ENCODE measurements around the gene CTXND1. TPM values are rescaled to one million over a fixed set of nuclear protein-coding genes. Genes with fewer than 3 reads are reported as not detected.

The CTXND1 gene
- total and polyA plus RNA-seq, 2 experiments from 2014 or later: 0.05 TPM; not detected in 1

DNA sequence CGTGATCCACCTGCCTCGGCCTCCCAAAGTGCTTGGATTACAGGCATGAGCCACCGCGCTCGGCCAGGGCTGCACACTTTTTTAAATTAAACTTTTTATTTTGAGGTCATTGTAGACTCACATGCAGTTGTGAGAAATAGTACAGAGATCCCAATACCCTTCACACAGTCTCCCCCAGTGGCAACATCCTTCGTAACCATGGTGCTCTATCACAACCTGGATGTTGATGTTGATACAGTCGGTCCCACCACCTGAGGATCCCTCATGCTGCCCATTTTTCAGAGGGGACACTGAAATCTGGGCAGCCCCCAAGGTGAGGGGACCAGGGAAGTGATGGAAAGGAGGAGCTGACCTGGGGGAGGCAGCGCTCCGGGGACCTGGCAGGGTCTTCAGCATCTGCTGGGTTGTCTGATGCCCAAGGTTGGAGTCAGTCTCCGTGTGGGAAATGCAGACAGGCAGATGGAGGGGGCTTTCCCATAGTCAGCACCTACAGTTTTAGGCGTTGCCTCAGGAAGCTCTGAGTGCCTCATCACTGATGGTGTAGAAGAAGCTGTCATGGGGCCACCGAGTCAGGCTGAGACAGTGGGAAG lies 82.2 kb downstream of the CTXND1 start:
- Mint-ChIP-seq H3K27me3 (ENCODE audit: insufficient read depth, low read depth, poor library complexity) (peaks cover 1% of the 10 kb centered on the region), H3K4me1 (no peaks in the 10 kb centered on the region; the same call in 2 of the 3 replicates), H3K4me3 (no peak overlapping the region), H3K9me3 (peaks cover 2% of the 10 kb centered on the region; the same call in 1 of the 3 replicates), H3K36me3 (ENCODE audit: low read depth) (peaks cover 32% of the 10 kb centered on the region), H3K27ac (no peak overlapping the region)
- Histone ChIP-seq H3K4me1 (ENCODE audit: insufficient read depth) (no peaks in the 10 kb centered on the region), H2AFZ (no peak overlapping the region), H3K27ac (ENCODE audit: low read depth) (no peak overlapping the region), H3K4me2 (no peak overlapping the region), H3K36me3 (ENCODE audit: insufficient read depth) (no peaks in the 10 kb centered on the region; the same call in 1 of the 2 replicates), H3K27me3 (ENCODE audit: insufficient read depth) (no peaks in the 10 kb centered on the region), H3K4me3 (no peak overlapping the region), H4K20me1 (replicated peaks; ENCODE audit: insufficient read depth) (no peaks in the 10 kb centered on the region; the same call in 1 of the 2 replicates), H3F3A (replicated peaks; ENCODE audit: low read depth) (no peaks in the 10 kb centered on the region), H3K79me2 (replicated peaks; ENCODE audit: insufficient read depth) (no peaks in the 10 kb centered on the region), H3K9me2 (ENCODE audit: insufficient read depth) (no peaks in the 10 kb centered on the region)
- DNase-seq (ENCODE audit: low spot score) (no peak), ATAC-seq (no peak)
- TF ChIP-seq ZNF331 (CRISPR knock-in tag; IDR thresholded peaks at IDR 0.05; ENCODE audit: low read depth): no peak
- TF ChIP-seq, protein P1, sequence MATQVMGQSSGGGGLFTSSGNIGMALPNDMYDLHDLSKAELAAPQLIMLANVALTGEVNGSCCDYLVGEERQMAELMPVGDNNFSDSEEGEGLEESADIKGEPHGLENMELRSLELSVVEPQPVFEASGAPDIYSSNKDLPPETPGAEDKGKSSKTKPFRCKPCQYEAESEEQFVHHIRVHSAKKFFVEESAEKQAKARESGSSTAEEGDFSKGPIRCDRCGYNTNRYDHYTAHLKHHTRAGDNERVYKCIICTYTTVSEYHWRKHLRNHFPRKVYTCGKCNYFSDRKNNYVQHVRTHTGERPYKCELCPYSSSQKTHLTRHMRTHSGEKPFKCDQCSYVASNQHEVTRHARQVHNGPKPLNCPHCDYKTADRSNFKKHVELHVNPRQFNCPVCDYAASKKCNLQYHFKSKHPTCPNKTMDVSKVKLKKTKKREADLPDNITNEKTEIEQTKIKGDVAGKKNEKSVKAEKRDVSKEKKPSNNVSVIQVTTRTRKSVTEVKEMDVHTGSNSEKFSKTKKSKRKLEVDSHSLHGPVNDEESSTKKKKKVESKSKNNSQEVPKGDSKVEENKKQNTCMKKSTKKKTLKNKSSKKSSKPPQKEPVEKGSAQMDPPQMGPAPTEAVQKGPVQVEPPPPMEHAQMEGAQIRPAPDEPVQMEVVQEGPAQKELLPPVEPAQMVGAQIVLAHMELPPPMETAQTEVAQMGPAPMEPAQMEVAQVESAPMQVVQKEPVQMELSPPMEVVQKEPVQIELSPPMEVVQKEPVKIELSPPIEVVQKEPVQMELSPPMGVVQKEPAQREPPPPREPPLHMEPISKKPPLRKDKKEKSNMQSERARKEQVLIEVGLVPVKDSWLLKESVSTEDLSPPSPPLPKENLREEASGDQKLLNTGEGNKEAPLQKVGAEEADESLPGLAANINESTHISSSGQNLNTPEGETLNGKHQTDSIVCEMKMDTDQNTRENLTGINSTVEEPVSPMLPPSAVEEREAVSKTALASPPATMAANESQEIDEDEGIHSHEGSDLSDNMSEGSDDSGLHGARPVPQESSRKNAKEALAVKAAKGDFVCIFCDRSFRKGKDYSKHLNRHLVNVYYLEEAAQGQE (IDR thresholded peaks at IDR 0.05; ENCODE audit: unreplicated experiment): no peak

DNA sequence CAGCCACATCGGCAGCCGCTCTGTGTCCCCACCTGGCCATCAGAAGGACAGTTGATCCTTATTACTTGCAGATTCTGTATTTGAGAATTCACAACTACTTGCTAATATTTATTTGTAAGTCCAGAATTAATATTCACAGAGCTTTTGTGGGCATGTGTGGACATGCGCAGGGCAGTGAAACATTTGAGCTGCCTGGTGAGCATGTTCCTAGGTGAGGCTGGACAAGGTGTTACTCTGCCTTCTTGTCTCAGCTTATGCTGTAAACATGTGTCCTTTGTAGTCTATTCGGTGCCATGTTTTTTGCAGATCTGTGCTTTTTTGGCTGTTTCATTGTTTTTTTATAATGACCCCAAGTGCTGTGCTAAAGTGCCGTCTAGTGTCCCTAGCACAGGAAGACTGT lies 83.6 kb downstream of the CTXND1 start:
- H3K4me1 Mint-ChIP-seq: no peaks in the 10 kb centered on the region
- H3K27ac Mint-ChIP-seq: no peak overlapping the region
- Histone ChIP-seq H3F3A (replicated peaks; ENCODE audit: low read depth) (no peaks in the 10 kb centered on the region), H3K27me3 (ENCODE audit: insufficient read depth) (no peaks in the 10 kb centered on the region), H3K4me3 (no peak overlapping the region), H3K4me1 (ENCODE audit: insufficient read depth) (no peaks in the 10 kb centered on the region), H3K36me3 (ENCODE audit: insufficient read depth) (no peaks in the 10 kb centered on the region; the same call in 1 of the 2 replicates), H3K79me2 (replicated peaks; ENCODE audit: insufficient read depth) (no peaks in the 10 kb centered on the region), H2AFZ (no peak overlapping the region), H4K20me1 (replicated peaks; ENCODE audit: insufficient read depth) (no peaks in the 10 kb centered on the region; the same call in 1 of the 2 replicates), H3K4me2 (no peak overlapping the region), H3K9me2 (ENCODE audit: insufficient read depth) (no peaks in the 10 kb centered on the region), H3K27ac (ENCODE audit: low read depth) (no peak overlapping the region)
- no peak for ATAC-seq
- H3K36me3 Mint-ChIP-seq (ENCODE audit: low read depth): peaks cover 38% of the 10 kb centered on the region
- TF ChIP-seq EZH2 (IDR thresholded peaks at IDR 0.05; ENCODE audit: low read depth, unreplicated experiment) (no peak), CREB1 (CRISPR knock-in tag; IDR thresholded peaks at IDR 0.05; ENCODE audit: low read depth) (no peak), POLR2AphosphoS5 (IDR thresholded peaks at IDR 0.05; ENCODE audit: low read depth) (no peak)
- H3K27me3 Mint-ChIP-seq (ENCODE audit: insufficient read depth, low read depth, poor library complexity): no peaks in the 10 kb centered on the region
- no peak overlapping the region for H3K4me3 Mint-ChIP-seq
- no peak for DNase-seq (ENCODE audit: low spot score)
- H3K9me3 Mint-ChIP-seq: 0 out of 3 replicates have a peak, but pooled peaks cover 2% of the 10 kb centered on the region

DNA sequence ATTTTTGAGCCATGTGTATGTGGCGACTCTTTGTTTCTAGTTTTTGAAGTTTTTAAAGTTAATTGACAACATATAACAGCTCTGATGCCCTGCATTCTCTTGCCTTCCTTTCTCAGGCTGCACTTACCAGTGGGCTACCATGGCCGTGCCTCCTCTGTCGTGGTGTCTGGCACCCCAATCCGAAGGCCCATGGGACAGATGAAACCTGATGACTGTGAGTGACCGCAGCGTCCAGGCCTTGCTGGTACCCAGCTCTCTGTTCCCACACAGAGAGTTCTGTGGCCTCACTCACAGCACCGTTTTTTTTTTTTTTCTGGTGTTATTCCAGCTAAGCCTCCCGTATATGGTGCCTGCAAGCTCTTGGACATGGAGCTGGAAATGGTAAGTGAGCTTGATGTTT lies 84.1 kb downstream of the CTXND1 start:
- Histone ChIP-seq H3K27me3 (ENCODE audit: insufficient read depth) (no peaks in the 10 kb centered on the region), H3K9me2 (ENCODE audit: insufficient read depth) (no peaks in the 10 kb centered on the region), H3K4me3 (no peak overlapping the region), H3K4me1 (ENCODE audit: insufficient read depth) (no peaks in the 10 kb centered on the region), H3F3A (replicated peaks; ENCODE audit: low read depth) (no peaks in the 10 kb centered on the region), H2AFZ (no peak overlapping the region), H3K36me3 (ENCODE audit: insufficient read depth) (no peaks in the 10 kb centered on the region; the same call in 1 of the 2 replicates), H3K27ac (ENCODE audit: low read depth) (no peak overlapping the region), H3K79me2 (replicated peaks; ENCODE audit: insufficient read depth) (no peaks in the 10 kb centered on the region), H3K4me2 (no peak overlapping the region), H4K20me1 (replicated peaks; ENCODE audit: insufficient read depth) (no peaks in the 10 kb centered on the region; the same call in 1 of the 2 replicates)
- ATAC-seq (no peak), DNase-seq (ENCODE audit: low spot score) (no peak)
- no peak overlapping the region for H3K4me3 Mint-ChIP-seq
- no peak overlapping the region for H3K27ac Mint-ChIP-seq
- H3K9me3 Mint-ChIP-seq: 0 out of 3 replicates have a peak, but pooled peaks cover 2% of the 10 kb centered on the region
- peaks cover 38% of the 10 kb centered on the region for H3K36me3 Mint-ChIP-seq (ENCODE audit: low read depth)
- no peaks in the 10 kb centered on the region for H3K4me1 Mint-ChIP-seq
- no peaks in the 10 kb centered on the region for H3K27me3 Mint-ChIP-seq (ENCODE audit: insufficient read depth, low read depth, poor library complexity)
- TF ChIP-seq, protein P2, sequence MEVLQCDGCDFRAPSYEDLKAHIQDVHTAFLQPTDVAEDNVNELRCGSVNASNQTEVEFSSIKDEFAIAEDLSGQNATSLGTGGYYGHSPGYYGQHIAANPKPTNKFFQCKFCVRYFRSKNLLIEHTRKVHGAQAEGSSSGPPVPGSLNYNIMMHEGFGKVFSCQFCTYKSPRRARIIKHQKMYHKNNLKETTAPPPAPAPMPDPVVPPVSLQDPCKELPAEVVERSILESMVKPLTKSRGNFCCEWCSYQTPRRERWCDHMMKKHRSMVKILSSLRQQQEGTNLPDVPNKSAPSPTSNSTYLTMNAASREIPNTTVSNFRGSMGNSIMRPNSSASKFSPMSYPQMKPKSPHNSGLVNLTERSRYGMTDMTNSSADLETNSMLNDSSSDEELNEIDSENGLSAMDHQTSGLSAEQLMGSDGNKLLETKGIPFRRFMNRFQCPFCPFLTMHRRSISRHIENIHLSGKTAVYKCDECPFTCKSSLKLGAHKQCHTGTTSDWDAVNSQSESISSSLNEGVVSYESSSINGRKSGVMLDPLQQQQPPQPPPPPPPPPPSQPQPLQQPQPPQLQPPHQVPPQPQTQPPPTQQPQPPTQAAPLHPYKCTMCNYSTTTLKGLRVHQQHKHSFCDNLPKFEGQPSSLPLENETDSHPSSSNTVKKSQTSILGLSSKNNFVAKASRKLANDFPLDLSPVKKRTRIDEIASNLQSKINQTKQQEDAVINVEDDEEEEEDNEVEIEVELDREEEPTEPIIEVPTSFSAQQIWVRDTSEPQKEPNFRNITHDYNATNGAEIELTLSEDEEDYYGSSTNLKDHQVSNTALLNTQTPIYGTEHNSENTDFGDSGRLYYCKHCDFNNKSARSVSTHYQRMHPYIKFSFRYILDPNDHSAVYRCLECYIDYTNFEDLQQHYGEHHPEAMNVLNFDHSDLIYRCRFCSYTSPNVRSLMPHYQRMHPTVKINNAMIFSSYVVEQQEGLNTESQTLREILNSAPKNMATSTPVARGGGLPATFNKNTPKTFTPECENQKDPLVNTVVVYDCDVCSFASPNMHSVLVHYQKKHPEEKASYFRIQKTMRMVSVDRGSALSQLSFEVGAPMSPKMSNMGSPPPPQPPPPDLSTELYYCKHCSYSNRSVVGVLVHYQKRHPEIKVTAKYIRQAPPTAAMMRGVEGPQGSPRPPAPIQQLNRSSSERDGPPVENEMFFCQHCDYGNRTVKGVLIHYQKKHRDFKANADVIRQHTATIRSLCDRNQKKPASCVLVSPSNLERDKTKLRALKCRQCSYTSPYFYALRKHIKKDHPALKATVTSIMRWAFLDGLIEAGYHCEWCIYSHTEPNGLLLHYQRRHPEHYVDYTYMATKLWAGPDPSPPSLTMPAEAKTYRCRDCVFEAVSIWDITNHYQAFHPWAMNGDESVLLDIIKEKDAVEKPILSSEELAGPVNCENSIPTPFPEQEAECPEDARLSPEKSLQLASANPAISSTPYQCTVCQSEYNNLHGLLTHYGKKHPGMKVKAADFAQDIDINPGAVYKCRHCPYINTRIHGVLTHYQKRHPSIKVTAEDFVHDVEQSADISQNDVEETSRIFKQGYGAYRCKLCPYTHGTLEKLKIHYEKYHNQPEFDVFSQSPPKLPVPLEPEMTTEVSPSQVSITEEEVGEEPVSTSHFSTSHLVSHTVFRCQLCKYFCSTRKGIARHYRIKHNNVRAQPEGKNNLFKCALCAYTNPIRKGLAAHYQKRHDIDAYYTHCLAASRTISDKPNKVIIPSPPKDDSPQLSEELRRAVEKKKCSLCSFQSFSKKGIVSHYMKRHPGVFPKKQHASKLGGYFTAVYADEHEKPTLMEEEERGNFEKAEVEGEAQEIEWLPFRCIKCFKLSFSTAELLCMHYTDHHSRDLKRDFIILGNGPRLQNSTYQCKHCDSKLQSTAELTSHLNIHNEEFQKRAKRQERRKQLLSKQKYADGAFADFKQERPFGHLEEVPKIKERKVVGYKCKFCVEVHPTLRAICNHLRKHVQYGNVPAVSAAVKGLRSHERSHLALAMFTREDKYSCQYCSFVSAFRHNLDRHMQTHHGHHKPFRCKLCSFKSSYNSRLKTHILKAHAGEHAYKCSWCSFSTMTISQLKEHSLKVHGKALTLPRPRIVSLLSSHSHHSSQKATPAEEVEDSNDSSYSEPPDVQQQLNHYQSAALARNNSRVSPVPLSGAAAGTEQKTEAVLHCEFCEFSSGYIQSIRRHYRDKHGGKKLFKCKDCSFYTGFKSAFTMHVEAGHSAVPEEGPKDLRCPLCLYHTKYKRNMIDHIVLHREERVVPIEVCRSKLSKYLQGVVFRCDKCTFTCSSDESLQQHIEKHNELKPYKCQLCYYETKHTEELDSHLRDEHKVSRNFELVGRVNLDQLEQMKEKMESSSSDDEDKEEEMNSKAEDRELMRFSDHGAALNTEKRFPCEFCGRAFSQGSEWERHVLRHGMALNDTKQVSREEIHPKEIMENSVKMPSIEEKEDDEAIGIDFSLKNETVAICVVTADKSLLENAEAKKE (CRISPR knock-in tag; IDR thresholded peaks at IDR 0.05): no peak
- TF ChIP-seq CREB1 (CRISPR knock-in tag; IDR thresholded peaks at IDR 0.05; ENCODE audit: low read depth) (no peak), ZNF331 (CRISPR knock-in tag; IDR thresholded peaks at IDR 0.05; ENCODE audit: low read depth) (no peak)

All from GM23338 (cell line).